OCI-LY7 (cell line): ENCODE results near the gene TRMT10C. TPM values are rescaled to one million over a fixed set of nuclear protein-coding genes. Genes with fewer than 3 reads are reported as not detected.
"Not testable (repeated sequence)": the region's sequence is repeated elsewhere in the genome, so short reads cannot be mapped to it uniquely, and the experiment has no call there.

ENCODE experiments used
- BruUV-seq: library from RNA; stranded (reverse); fragments of 400-500 nt; replicated peaks from 2 replicates; lab custom pipeline; 2021; lab: Mats Ljungman, UMichigan
- CTCF ChIA-PET: fragments of 300-600 bp; sonication (Branson Sonifier 250); formaldehyde crosslinking; loops from one replicate; lab custom pipeline; 2022; ENCODE audit warnings: antibody characterized with exemption; ENCODE audit not compliant: unreplicated experiment; lab: Charles Lee
- POLR2A ChIA-PET: fragments of 300-600 bp; sonication (Branson Sonifier 250); formaldehyde crosslinking; loops from one replicate; lab custom pipeline; 2022; ENCODE audit warnings: antibody characterized with exemption; lab: Charles Lee
- DNase-seq: peaks from one replicate; pipeline ENCODE4 v3.0.0-alpha.2; 2015; ENCODE audit warnings: low spot score
- H2AFZ ChIP-seq: fragments of 200-600 bp; sonication (generic), shearing (Covaris generic); 2 replicates; pipeline ENCODE4 v1.6.1; 2014; ENCODE audit warnings: mild to moderate bottlenecking, antibody characterized with exemption, low read length, moderate library complexity
- H3K27ac ChIP-seq: fragments of 200-600 bp; sonication (generic); 2 replicates; pipeline ENCODE4 v1.5.1; 2014; ENCODE audit warnings: mixed run types, low read depth, mild to moderate bottlenecking, moderate library complexity, low read length, inconsistent platforms; ENCODE audit not compliant: poor library complexity, severe bottlenecking
- H3K36me3 ChIP-seq: fragments of 200-600 bp; sonication (generic); 2 replicates; pipeline ENCODE4 v1.6.1; 2014; ENCODE audit warnings: mild to moderate bottlenecking, antibody characterized with exemption, low read length, moderate library complexity, mixed read lengths; ENCODE audit not compliant: insufficient read depth
- H3K4me1 ChIP-seq: fragments of 200-600 bp; sonication (generic); 2 replicates; pipeline ENCODE4 v1.5.1; 2014; ENCODE audit warnings: mild to moderate bottlenecking, low read length; ENCODE audit not compliant: insufficient read depth, poor library complexity, severe bottlenecking
- H3K4me2 ChIP-seq: fragments of 200-600 bp; sonication (generic); 2 replicates; pipeline ENCODE4 v1.6.1; 2014; ENCODE audit warnings: mild to moderate bottlenecking, low read length
- H3K4me3 ChIP-seq: fragments of 200-600 bp; sonication (generic); 2 replicates; pipeline ENCODE4 v1.5.1; 2014; ENCODE audit warnings: mild to moderate bottlenecking, low read depth, low read length; ENCODE audit not compliant: poor library complexity, severe bottlenecking
- H3K79me2 ChIP-seq: fragments of 200-600 bp; sonication (generic); 2 replicates; pipeline ENCODE4 v1.6.1; 2016; ENCODE audit warnings: low read depth, mild to moderate bottlenecking, low read length, moderate library complexity, mixed read lengths; ENCODE audit not compliant: insufficient read depth
- H3K9me2 ChIP-seq: fragments of 200-600 bp; sonication (generic); 2 replicates; pipeline ENCODE4 v1.6.1; 2016; ENCODE audit warnings: mild to moderate bottlenecking, low read length, mixed read lengths; ENCODE audit not compliant: insufficient read depth
- H3K9me3 ChIP-seq: fragments of 200-600 bp; sonication (generic); 2 replicates; pipeline ENCODE4 v1.6.1; 2014; ENCODE audit warnings: mild to moderate bottlenecking, mixed run types, low read length, mixed read lengths
- H4K20me1 ChIP-seq: fragments of 200-600 bp; sonication (generic); 2 replicates; pipeline ENCODE4 v1.6.1; 2014; ENCODE audit warnings: mild to moderate bottlenecking, antibody characterized with exemption, low read length, moderate library complexity, mixed read lengths; ENCODE audit not compliant: insufficient read depth
- CTCF ChIP-seq: fragments of 200-600 bp; sonication (generic); conservative IDR thresholded peaks from 2 replicates; pipeline ENCODE4 v1.5.1; 2014; ENCODE audit warnings: mild to moderate bottlenecking, antibody characterized with exemption, low read length, moderate library complexity, mixed read lengths
- EZH2phosphoT487 ChIP-seq: fragments of 200-600 bp; sonication (generic); IDR thresholded peaks from 2 replicates; pipeline ENCODE4 v1.6.1; 2018; ENCODE audit warnings: low read depth, borderline replicate concordance, mild to moderate bottlenecking, mixed run types, antibody characterized with exemption, low read length, moderate library complexity, mixed read lengths
- intact Hi-C: fragments of 100-400 bp; cut with micrococcal nuclease; formaldehyde crosslinking; loops from one replicate; pipeline ENCODE4 v1.10.0; 2022; ENCODE audit not compliant: unreplicated experiment
- total RNA-seq, 2 experiments: library from RNA; depleted of rRNA in 1 of 2; stranded (reverse); fragments of >200 nt in 1 of 2; shearing (Covaris generic) in 1 of 2; gene quantifications; 2 replicates each; pipeline ENCODE4 v1.2.3, GENCODE V29; 2014 to 2022

The TRMT10C gene
- total RNA-seq, 2 experiments from 2014 or later, result 23.6 to 29.1 TPM

- Histone ChIP-seq H3K4me3 (no peak overlapping the region), H2AFZ (no peak overlapping the region), H3K9me3 (peaks cover 10% of the 10 kb centered on the region; the same call in 1 of the 2 replicates), H3K4me1 (no peaks in the 10 kb centered on the region), H4K20me1 (no peaks in the 10 kb centered on the region), H3K79me2 (no peaks in the 10 kb centered on the region), H3K36me3 (no peaks in the 10 kb centered on the region), H3K4me2 (no peak overlapping the region), H3K27ac (no peak overlapping the region), H3K9me2 (no peaks in the 10 kb centered on the region)
- intact Hi-C loops, result no loop called here
- no peak for DNase-seq
- POLR2A ChIA-PET, result interaction anchor here (0.5 to 1.5 kb wide), 3 partner anchors 50 to 341 kb away, joined by 3 to 5 read pairs (median 3); no protein-coding TSS in a partner anchor
- TF ChIP-seq CTCF (no peak), EZH2phosphoT487 (no peak)
- no TSS peak for BruUV-seq
- CTCF ChIA-PET, result no interaction called here
Measured at GRCh38 chr3:101535221-101535620, 26.4 kb upstream of the TRMT10C start.

GRCh38 chr3:101536266-101536665, 25.4 kb upstream of the TRMT10C start:
- ChIA-PET POLR2A (interaction anchor here (0.6 to 1.5 kb wide), 3 partner anchors 19 to 327 kb away, joined by 3 read pairs; no protein-coding TSS in a partner anchor), CTCF (no interaction called here)
- DNase-seq, result no peak
- Histone ChIP-seq H3K79me2 (no peaks in the 10 kb centered on the region), H3K9me3 (no peaks in the 10 kb centered on the region), H3K4me3 (no peak overlapping the region), H4K20me1 (no peaks in the 10 kb centered on the region), H3K4me1 (no peaks in the 10 kb centered on the region), H2AFZ (no peak overlapping the region), H3K4me2 (no peak overlapping the region), H3K36me3 (no peaks in the 10 kb centered on the region), H3K9me2 (no peaks in the 10 kb centered on the region), H3K27ac (no peak overlapping the region)
- intact Hi-C loops, result no loop called here
- no TSS peak for BruUV-seq
- TF ChIP-seq CTCF (no peak), EZH2phosphoT487 (no peak)

GRCh38 chr3:101536955-101537354, 24.7 kb upstream of the TRMT10C start:
- DNase-seq, H3K4me1 ChIP-seq, H3K27ac ChIP-seq, H3K9me2 ChIP-seq, intact Hi-C loops, H2AFZ ChIP-seq, CTCF ChIA-PET, H3K36me3 ChIP-seq, H3K9me3 ChIP-seq, H3K79me2 ChIP-seq, H4K20me1 ChIP-seq, H3K4me2 ChIP-seq, BruUV-seq, H3K4me3 ChIP-seq: not testable (repeated sequence)
- POLR2A ChIA-PET, result interaction anchor here (0.7 to 1.5 kb wide), 3 partner anchors 28 to 57 kb away, joined by 3 read pairs; no protein-coding TSS in a partner anchor
